Astrocyte of the cerebellum (primary cell): ENCODE measurements around the gene PDE2A.

Experiments
- DNase-seq: peaks from one replicate; pipeline ENCODE4 v3.0.0-alpha.2; 2011; ENCODE audit warnings: low read depth
- H3K4me3 ChIP-seq: 2 replicates; pipeline ENCODE4 v1.5.1; 2011; ENCODE audit warnings: mild to moderate bottlenecking, low read depth, low read length, moderate library complexity
- in situ Hi-C: cut with HindIII; loops from 2 replicates; pipeline ENCODE4 v1.10.0; 2017; ENCODE audit warnings: low sequenced_read_pairs
- TF ChIP-seq, protein P1 (sequence below): IDR thresholded peaks from 2 replicates; pipeline ENCODE4 v1.5.1; 2012; ENCODE audit warnings: low read length, low read depth, moderate library complexity, mild to moderate bottlenecking; ENCODE audit errors: missing control alignments

PDE2A gene

GRCh38 chr11:72614381-72614780, 59.8 kb downstream of the PDE2A start:
- TF ChIP-seq, protein P1, sequence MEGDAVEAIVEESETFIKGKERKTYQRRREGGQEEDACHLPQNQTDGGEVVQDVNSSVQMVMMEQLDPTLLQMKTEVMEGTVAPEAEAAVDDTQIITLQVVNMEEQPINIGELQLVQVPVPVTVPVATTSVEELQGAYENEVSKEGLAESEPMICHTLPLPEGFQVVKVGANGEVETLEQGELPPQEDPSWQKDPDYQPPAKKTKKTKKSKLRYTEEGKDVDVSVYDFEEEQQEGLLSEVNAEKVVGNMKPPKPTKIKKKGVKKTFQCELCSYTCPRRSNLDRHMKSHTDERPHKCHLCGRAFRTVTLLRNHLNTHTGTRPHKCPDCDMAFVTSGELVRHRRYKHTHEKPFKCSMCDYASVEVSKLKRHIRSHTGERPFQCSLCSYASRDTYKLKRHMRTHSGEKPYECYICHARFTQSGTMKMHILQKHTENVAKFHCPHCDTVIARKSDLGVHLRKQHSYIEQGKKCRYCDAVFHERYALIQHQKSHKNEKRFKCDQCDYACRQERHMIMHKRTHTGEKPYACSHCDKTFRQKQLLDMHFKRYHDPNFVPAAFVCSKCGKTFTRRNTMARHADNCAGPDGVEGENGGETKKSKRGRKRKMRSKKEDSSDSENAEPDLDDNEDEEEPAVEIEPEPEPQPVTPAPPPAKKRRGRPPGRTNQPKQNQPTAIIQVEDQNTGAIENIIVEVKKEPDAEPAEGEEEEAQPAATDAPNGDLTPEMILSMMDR = no peak
- H3K4me3 ChIP-seq = no peak overlapping the region
- no peak for DNase-seq
- in situ Hi-C loops = no loop called here

- TF ChIP-seq, protein P1 = no peak
- DNase-seq = no peak
- no peak overlapping the region for H3K4me3 ChIP-seq
- in situ Hi-C loops = no loop called here
These were observed 60.2 kb downstream of the PDE2A start for GRCh38 chr11:72613977-72614376.

- in situ Hi-C loops = no loop called here
- DNase-seq = no peak
- H3K4me3 ChIP-seq = no peak overlapping the region
- TF ChIP-seq, protein P1 = no peak
These were observed 60.8 kb downstream of the PDE2A start for GRCh38 chr11:72613450-72613849.

GRCh38 chr11:72609476-72609875, 64.7 kb downstream of the PDE2A start:
- in situ Hi-C loops = no loop called here
- TF ChIP-seq, protein P1 = no peak
- DNase-seq = no peak
- no peak overlapping the region for H3K4me3 ChIP-seq

DNA sequence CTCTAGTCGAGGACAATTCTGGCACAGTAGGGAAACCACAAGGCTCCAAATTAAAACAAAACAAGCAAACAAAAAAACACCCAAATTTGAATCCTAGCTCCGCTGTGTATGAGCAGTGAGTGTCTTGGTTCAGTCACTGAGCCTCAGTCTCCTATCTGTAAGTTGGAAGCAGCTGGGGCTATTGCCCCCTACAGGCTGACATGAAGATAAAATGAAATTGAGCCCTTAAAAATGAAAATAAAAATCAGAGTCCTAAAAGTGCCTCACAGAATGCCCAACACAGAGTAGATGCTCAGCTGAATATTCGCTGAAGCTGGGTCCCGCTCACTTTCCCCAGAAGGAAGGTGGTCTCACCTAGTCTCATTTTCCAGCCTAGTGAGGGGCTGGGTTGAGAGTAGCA, 65.2 kb downstream of the PDE2A start:
- in situ Hi-C loops = no loop called here

GRCh38 chr11:72607496-72607895, 66.7 kb downstream of the PDE2A start:
- TF ChIP-seq, protein P1 = no peak
- in situ Hi-C loops = no loop called here
- DNase-seq = no peak
- no peak overlapping the region for H3K4me3 ChIP-seq

More for the DNA sequence above, 65.2 kb downstream of the PDE2A start:
- DNase-seq = no peak
- TF ChIP-seq, protein P1 = peak; percentile 58
- no peak overlapping the region for H3K4me3 ChIP-seq
